ENCODE results near the gene FFAR2.

DNA sequence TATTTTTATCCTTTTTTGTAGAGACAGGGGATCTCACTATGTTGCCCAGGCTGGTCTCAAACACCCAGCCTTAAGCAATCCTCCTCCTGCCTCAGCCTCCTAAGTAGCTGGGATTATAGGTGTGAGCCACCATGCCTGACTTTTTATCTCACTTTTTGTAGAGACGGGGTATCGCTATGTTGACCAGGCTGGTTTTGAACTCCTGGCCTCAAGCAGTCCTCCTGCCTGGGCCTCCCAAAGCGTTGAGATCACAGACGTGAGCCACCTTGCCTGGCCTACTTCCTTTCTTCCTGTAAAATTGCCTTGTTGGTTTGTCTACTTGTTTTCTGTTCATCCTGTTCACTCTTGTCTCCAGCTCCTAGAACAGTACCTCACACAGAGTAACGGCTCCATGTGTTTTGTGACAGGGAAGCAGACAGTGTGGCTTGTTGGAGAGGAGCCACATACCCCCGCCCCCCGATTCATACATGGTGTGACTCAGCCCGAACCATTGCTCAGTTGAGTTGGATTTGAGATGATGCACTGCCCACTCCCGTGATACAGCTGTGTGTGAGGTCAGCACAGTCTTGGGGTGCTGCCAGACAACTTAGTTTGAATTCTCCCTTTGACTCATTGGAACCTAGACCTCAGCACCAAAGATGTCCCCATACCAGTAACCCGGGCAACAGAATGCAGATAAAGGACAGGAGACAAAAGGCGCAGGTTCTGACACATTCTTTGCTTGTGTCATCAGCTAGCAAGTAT is 43.0 kb upstream of the FFAR2 start:
- TF ChIP-seq EGR1 (IDR thresholded peaks at IDR 0.05; ENCODE audit: low read depth) (no peak), CTCF (IDR thresholded peaks at IDR 0.05 in 2 of 3, conservative IDR thresholded peaks at IDR 0.05 in 1 of 3; ENCODE audit: borderline replicate concordance in 1 of 3, insufficient read depth in 1 of 3, low read depth in 2 of 3, low read length in 2 of 3) (no peak), TCF7L2 (IDR thresholded peaks at IDR 0.05; ENCODE audit: borderline replicate concordance, extremely low read depth, insufficient read depth, insufficient read length) (no peak), POLR2A (IDR thresholded peaks at IDR 0.05; ENCODE audit: borderline replicate concordance, extremely low read depth, insufficient read depth, insufficient read length) (no peak)
